HL-60 (cell line): ENCODE results near the gene DPM1.

Experiments used
- DNase-seq, 2 experiments: peaks; one replicate each; pipeline ENCODE4 v3.0.0-alpha.2; 2010 to 2020; ENCODE audit warnings: low read depth in 1 of 2, low spot score in 1 of 2
- H3K27ac ChIP-seq: fragments of 250-450 bp; sonication (Bioruptor Pico); replicated peaks from 2 replicates; pipeline ENCODE4 v1.5.1; 2020; ENCODE audit warnings: mild to moderate bottlenecking, moderate library complexity
- H3K27me3 ChIP-seq: fragments of 250-450 bp; sonication (Bioruptor Pico); 2 replicates; pipeline ENCODE4 v1.5.1; 2021; ENCODE audit warnings: mild to moderate bottlenecking, moderate library complexity; ENCODE audit not compliant: insufficient read depth, poor library complexity, severe bottlenecking
- H3K4me3 ChIP-seq: replicated peaks from 2 replicates; pipeline ENCODE4 v1.5.1; 2011; ENCODE audit warnings: mild to moderate bottlenecking, control low read depth, low read length; ENCODE audit not compliant: insufficient read depth
- CTCF ChIP-seq: IDR thresholded peaks from one replicate; pipeline ENCODE4 v1.5.1; 2011; ENCODE audit warnings: low read length, control low read depth, inconsistent platforms; ENCODE audit not compliant: insufficient read depth
- GABPA ChIP-seq: IDR thresholded peaks from 2 replicates; pipeline ENCODE4 v1.6.1; 2012; ENCODE audit warnings: low read depth
- POLR2AphosphoS5 ChIP-seq: IDR thresholded peaks from 2 replicates; pipeline ENCODE4 v1.6.1; 2012; ENCODE audit warnings: low read depth
- REST ChIP-seq: IDR thresholded peaks from 2 replicates; pipeline ENCODE4 v1.6.1; 2012; ENCODE audit warnings: low read depth; ENCODE audit not compliant: insufficient replicate concordance
- SPI1 ChIP-seq: IDR thresholded peaks from 2 replicates; pipeline ENCODE4 v1.6.1; 2012; ENCODE audit warnings: low read depth, mild to moderate bottlenecking, borderline replicate concordance

DPM1 gene

GRCh38 chr20:50919567-50919966, 38.8 kb downstream of the DPM1 start:
- no peak for DNase-seq
- H3K4me3 ChIP-seq = no peak overlapping the region
- no peak overlapping the region for H3K27ac ChIP-seq
- TF ChIP-seq GABPA (no peak), POLR2AphosphoS5 (no peak), REST (no peak), SPI1 (no peak), CTCF (no peak)
- H3K27me3 ChIP-seq = no peaks in the 10 kb centered on the region

GRCh38 chr20:50918403-50918802, 39.9 kb downstream of the DPM1 start:
- no peak for DNase-seq
- no peaks in the 10 kb centered on the region for H3K27me3 ChIP-seq
- no peak overlapping the region for H3K27ac ChIP-seq
- TF ChIP-seq SPI1 (no peak), REST (no peak), GABPA (no peak), POLR2AphosphoS5 (no peak), CTCF (no peak)
- no peak overlapping the region for H3K4me3 ChIP-seq

- DNase-seq = no peak
- Histone ChIP-seq H3K27ac (no peak overlapping the region), H3K27me3 (no peaks in the 10 kb centered on the region), H3K4me3 (no peak overlapping the region)
- TF ChIP-seq SPI1 (no peak), CTCF (no peak), GABPA (no peak), REST (no peak), POLR2AphosphoS5 (no peak)
Observed at GRCh38 chr20:50916934-50917333, 41.4 kb downstream of the DPM1 start.
